NCI-H2196 (cell line): Measurements from ENCODE around the gene RASA1.

Source experiments
- DNase-seq: peaks from one replicate; lab custom pipeline; 2025; ENCODE audit not compliant: unreplicated experiment; lab: John Stamatoyannopoulos, UW

RASA1 gene

DNA sequence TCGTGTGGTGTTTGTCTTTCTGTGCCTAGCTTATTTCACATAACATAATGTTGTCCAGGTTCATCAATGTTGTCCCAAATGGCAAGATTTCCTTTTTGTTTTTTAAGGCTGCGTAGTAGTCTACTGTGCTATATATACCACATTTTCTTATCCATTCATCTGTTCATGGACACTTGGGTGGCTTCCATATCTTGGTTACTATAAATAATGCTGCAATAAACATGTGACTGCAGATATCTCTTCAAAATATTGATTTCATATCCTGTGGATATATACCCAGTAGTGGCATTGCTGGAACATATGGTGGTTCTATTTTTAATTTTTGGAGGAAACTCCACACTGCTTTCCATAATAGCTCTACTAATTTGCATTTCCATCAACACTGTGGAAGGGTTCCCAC, 170.5 kb downstream of the RASA1 start:
- no peak for DNase-seq
